ENCODE measurements around the gene ATP13A2.

ATP13A2 gene

GRCh38 chr1:17045634-17046333 is 34.1 kb upstream of the ATP13A2 start:
- Mint-ChIP-seq H3K27me3 (no peaks in the 10 kb centered on the region), H3K36me3 (peaks cover 7% of the 10 kb centered on the region), H3K4me1 (ENCODE audit: low read depth) (peaks cover 20% of the 10 kb centered on the region), H3K4me3 (peak overlapping the region; percentile 17), H3K9me3 (ENCODE audit: low read depth) (no peaks in the 10 kb centered on the region), H3K27ac (peak overlapping the region; percentile 76)

- H3K27ac Mint-ChIP-seq = no peak overlapping the region
- H3K36me3 Mint-ChIP-seq = peaks cover 7% of the 10 kb centered on the region
- no peaks in the 10 kb centered on the region for H3K9me3 Mint-ChIP-seq (ENCODE audit: low read depth)
- H3K4me1 Mint-ChIP-seq (ENCODE audit: low read depth) = peaks cover 18% of the 10 kb centered on the region
- H3K27me3 Mint-ChIP-seq = no peaks in the 10 kb centered on the region
- H3K4me3 Mint-ChIP-seq = no peak overlapping the region
Measured at GRCh38 chr1:17045150-17045549, 33.4 kb upstream of the ATP13A2 start.

- no peaks in the 10 kb centered on the region for H3K27me3 Mint-ChIP-seq
- H3K9me3 Mint-ChIP-seq (ENCODE audit: low read depth) = no peaks in the 10 kb centered on the region
- H3K27ac Mint-ChIP-seq = no peak overlapping the region
- H3K36me3 Mint-ChIP-seq = peaks cover 9% of the 10 kb centered on the region
- peaks cover 18% of the 10 kb centered on the region for H3K4me1 Mint-ChIP-seq (ENCODE audit: low read depth)
- no peak overlapping the region for H3K4me3 Mint-ChIP-seq
Measured at GRCh38 chr1:17043676-17044075, 31.9 kb upstream of the ATP13A2 start.

DNA sequence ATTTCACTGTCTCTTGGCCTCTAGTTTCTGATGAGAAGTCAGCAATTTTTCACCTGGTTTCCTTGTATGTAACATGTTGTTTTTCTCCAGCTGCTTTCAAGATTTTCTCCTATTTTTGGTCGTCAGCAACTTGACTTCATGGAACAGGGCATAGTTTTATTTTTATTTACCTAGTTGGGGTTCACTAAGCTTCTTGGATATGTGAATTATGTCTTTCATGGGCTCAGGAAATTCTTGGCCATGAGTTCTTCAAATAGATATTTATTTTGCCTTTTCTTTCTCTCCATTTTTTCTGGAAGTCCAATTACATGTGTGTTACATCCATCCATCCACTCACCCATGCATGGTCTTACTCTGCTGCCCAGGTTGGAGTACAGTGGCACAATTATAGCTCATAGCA is 28.4 kb upstream of the ATP13A2 start:
- Mint-ChIP-seq H3K27ac (no peak overlapping the region), H3K9me3 (ENCODE audit: low read depth) (no peaks in the 10 kb centered on the region), H3K4me1 (ENCODE audit: low read depth) (peaks cover 8% of the 10 kb centered on the region), H3K36me3 (peaks cover 9% of the 10 kb centered on the region), H3K27me3 (no peaks in the 10 kb centered on the region), H3K4me3 (no peak overlapping the region)

DNA sequence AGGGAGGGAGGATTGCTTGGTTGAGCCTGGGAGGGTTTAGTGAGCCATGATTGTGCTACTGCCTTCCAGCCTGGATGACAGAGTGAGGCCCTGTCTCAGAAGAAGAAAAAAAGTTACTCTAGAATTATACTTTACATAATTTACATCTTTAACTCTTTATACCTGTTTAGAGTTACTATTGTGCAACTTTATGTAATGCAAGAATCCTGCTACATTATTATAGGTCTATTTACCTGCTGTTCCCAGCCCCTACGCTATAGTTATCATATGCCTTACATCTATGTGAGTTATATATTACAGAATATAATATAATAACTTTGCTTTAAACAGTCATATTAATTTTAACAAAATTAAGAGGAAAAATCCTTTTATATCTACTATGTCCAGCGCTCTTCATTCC is 27.8 kb upstream of the ATP13A2 start:
- H3K4me3 Mint-ChIP-seq = no peak overlapping the region
- H3K9me3 Mint-ChIP-seq (ENCODE audit: low read depth) = no peaks in the 10 kb centered on the region
- H3K36me3 Mint-ChIP-seq = peaks cover 7% of the 10 kb centered on the region
- no peak overlapping the region for H3K27ac Mint-ChIP-seq
- peaks cover 6% of the 10 kb centered on the region for H3K4me1 Mint-ChIP-seq (ENCODE audit: low read depth)
- no peaks in the 10 kb centered on the region for H3K27me3 Mint-ChIP-seq

GRCh38 chr1:17033481-17033880 is 21.8 kb upstream of the ATP13A2 start:
- H3K4me3 Mint-ChIP-seq = no peak overlapping the region
- H3K36me3 Mint-ChIP-seq = peaks cover 2% of the 10 kb centered on the region
- no peaks in the 10 kb centered on the region for H3K27me3 Mint-ChIP-seq
- H3K4me1 Mint-ChIP-seq (ENCODE audit: low read depth) = peaks cover 7% of the 10 kb centered on the region
- H3K9me3 Mint-ChIP-seq (ENCODE audit: low read depth) = no peaks in the 10 kb centered on the region
- no peak overlapping the region for H3K27ac Mint-ChIP-seq

DNA sequence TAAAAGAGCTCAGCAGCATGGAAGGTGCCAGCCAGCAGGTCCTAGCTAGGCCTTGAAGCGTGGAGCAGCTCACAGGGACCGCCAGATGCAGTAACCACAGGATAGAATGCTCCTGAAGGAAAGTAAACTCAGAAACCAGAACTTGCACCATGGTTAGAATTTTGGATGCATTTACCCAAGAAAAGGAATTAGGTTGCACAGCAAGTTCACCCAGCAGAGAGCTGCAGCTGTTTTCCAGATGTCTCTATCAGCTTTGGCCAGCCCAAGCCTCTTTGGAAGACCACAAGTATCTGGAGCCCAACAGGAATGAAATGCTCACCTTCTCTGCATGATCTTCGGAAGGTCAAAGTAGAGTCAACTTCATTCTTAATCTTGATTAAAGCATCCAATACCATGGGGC is 21.0 kb upstream of the ATP13A2 start:
- no peak overlapping the region for H3K27ac Mint-ChIP-seq
- peaks cover 3% of the 10 kb centered on the region for H3K4me1 Mint-ChIP-seq (ENCODE audit: low read depth)
- no peaks in the 10 kb centered on the region for H3K9me3 Mint-ChIP-seq (ENCODE audit: low read depth)
- peaks cover 8% of the 10 kb centered on the region for H3K36me3 Mint-ChIP-seq
- no peaks in the 10 kb centered on the region for H3K27me3 Mint-ChIP-seq
- H3K4me3 Mint-ChIP-seq = no peak overlapping the region

GRCh38 chr1:17031436-17031835 is 19.7 kb upstream of the ATP13A2 start:
- H3K4me3 Mint-ChIP-seq = no peak overlapping the region
- H3K4me1 Mint-ChIP-seq (ENCODE audit: low read depth) = peaks cover 3% of the 10 kb centered on the region
- no peaks in the 10 kb centered on the region for H3K9me3 Mint-ChIP-seq (ENCODE audit: low read depth)
- H3K36me3 Mint-ChIP-seq = peaks cover 8% of the 10 kb centered on the region
- no peak overlapping the region for H3K27ac Mint-ChIP-seq
- H3K27me3 Mint-ChIP-seq = no peaks in the 10 kb centered on the region

DNA sequence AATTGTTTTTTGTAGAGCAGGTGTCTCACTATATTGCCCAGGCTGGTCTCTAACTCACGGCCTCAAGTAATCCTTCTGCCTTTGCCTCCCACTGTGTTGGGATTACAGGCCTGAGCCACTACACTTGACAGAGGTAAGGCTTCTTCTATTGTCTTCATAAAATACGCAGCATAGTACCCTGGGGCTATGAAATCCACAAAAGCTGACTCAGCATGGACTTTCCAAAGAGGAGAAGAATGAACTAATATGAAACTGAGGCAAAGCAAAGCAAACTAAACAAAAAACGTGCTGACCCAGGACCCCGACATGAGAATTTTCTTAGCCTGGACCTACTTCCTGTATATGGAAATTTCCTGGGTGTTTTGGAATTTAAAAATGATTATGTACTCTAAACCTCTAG is 18.5 kb upstream of the ATP13A2 start:
- no peaks in the 10 kb centered on the region for H3K9me3 Mint-ChIP-seq (ENCODE audit: low read depth)
- no peak overlapping the region for H3K4me3 Mint-ChIP-seq
- peaks cover 3% of the 10 kb centered on the region for H3K4me1 Mint-ChIP-seq (ENCODE audit: low read depth)
- peaks cover 8% of the 10 kb centered on the region for H3K36me3 Mint-ChIP-seq
- no peak overlapping the region for H3K27ac Mint-ChIP-seq
- H3K27me3 Mint-ChIP-seq = no peaks in the 10 kb centered on the region

- H3K9me3 Mint-ChIP-seq (ENCODE audit: low read depth) = no peaks in the 10 kb centered on the region
- no peak overlapping the region for H3K4me3 Mint-ChIP-seq
- no peak overlapping the region for H3K27ac Mint-ChIP-seq
- no peaks in the 10 kb centered on the region for H3K27me3 Mint-ChIP-seq
- H3K36me3 Mint-ChIP-seq = peaks cover 8% of the 10 kb centered on the region
- H3K4me1 Mint-ChIP-seq (ENCODE audit: low read depth) = peaks cover 2% of the 10 kb centered on the region
Measured at GRCh38 chr1:17028662-17029188, 17.0 kb upstream of the ATP13A2 start.

- Mint-ChIP-seq H3K4me3 (no peak overlapping the region), H3K4me1 (ENCODE audit: low read depth) (no peaks in the 10 kb centered on the region), H3K27ac (no peak overlapping the region), H3K9me3 (ENCODE audit: low read depth) (no peaks in the 10 kb centered on the region), H3K36me3 (peaks cover 8% of the 10 kb centered on the region), H3K27me3 (no peaks in the 10 kb centered on the region)
Measured at GRCh38 chr1:17027900-17028299, 16.2 kb upstream of the ATP13A2 start.

- H3K27ac Mint-ChIP-seq = no peak overlapping the region
- H3K4me3 Mint-ChIP-seq = no peak overlapping the region
- H3K27me3 Mint-ChIP-seq = no peaks in the 10 kb centered on the region
- no peaks in the 10 kb centered on the region for H3K9me3 Mint-ChIP-seq (ENCODE audit: low read depth)
- peaks cover 8% of the 10 kb centered on the region for H3K36me3 Mint-ChIP-seq
- no peaks in the 10 kb centered on the region for H3K4me1 Mint-ChIP-seq (ENCODE audit: low read depth)
Measured at GRCh38 chr1:17027403-17027802, 15.7 kb upstream of the ATP13A2 start.

DNA sequence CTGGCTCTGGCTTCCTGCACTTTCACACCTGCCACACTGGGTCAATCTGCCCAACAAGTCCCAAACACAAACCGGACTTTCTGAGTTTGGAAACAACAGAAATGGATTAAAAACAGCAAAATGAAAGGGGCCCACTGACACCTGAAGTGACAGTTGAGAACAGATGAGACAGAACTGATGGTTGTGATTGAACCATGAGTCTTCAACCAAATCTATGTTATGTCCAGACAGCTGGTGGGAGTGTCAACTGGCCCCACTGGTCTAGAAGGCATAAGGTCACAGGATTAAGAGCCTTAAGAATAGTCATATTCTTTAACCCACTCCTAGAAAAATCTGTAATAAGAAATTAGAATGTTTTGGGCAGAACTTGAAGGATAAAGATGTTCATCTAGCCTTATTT is 13.0 kb upstream of the ATP13A2 start:
- no peak overlapping the region for H3K27ac Mint-ChIP-seq
- H3K36me3 Mint-ChIP-seq = peaks cover 8% of the 10 kb centered on the region
- no peak overlapping the region for H3K4me3 Mint-ChIP-seq
- peaks cover 1% of the 10 kb centered on the region for H3K4me1 Mint-ChIP-seq (ENCODE audit: low read depth)
- H3K9me3 Mint-ChIP-seq (ENCODE audit: low read depth) = no peaks in the 10 kb centered on the region
- H3K27me3 Mint-ChIP-seq = no peaks in the 10 kb centered on the region

DNA sequence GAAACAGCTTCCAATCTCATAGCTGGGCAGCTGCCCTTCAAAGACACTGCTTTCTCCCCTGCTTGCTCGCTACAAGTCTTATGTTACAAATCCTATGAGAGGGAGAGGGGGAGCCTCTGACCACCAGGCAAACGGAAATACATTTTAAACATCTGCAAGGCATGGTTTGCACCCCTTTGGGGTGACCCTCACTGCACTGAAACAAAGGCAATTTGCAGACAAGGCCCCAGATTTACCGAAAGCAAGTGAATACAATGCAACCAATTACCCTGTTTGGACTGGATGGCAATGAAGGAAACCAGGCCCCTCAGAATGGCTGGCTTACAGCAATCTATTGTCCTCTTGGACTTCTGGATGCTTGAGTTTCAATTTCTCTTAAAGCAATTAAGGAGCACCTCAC is 11.8 kb upstream of the ATP13A2 start:
- H3K27me3 Mint-ChIP-seq = no peaks in the 10 kb centered on the region
- H3K27ac Mint-ChIP-seq = peak overlapping the region; percentile 30
- H3K9me3 Mint-ChIP-seq (ENCODE audit: low read depth) = no peaks in the 10 kb centered on the region
- peaks cover 1% of the 10 kb centered on the region for H3K4me1 Mint-ChIP-seq (ENCODE audit: low read depth)
- H3K36me3 Mint-ChIP-seq = peaks cover 8% of the 10 kb centered on the region
- H3K4me3 Mint-ChIP-seq = no peak overlapping the region

DNA sequence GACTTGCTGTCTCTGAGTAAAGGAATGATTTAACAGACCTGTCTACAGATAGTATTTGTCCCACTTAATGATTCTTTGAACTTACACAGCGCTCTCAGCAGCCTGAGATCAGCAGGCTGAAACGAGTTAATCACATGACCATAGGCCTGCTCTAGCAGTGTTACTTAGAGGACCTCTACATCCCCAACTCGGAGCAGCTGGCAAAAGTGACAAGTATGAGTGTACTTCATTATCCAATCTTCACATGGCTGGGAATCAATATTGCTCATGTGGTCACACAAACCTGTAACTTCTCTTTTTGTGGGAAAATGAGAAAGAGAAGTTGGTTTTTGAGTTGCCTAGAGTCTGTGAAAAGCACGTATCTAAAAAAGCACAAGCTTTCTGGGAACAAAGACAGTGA is 11.4 kb upstream of the ATP13A2 start:
- peak overlapping the region; percentile 22 for H3K27ac Mint-ChIP-seq
- peaks cover 4% of the 10 kb centered on the region for H3K36me3 Mint-ChIP-seq
- no peaks in the 10 kb centered on the region for H3K9me3 Mint-ChIP-seq (ENCODE audit: low read depth)
- H3K4me3 Mint-ChIP-seq = no peak overlapping the region
- no peaks in the 10 kb centered on the region for H3K27me3 Mint-ChIP-seq
- H3K4me1 Mint-ChIP-seq (ENCODE audit: low read depth) = peaks cover 1% of the 10 kb centered on the region

GRCh38 chr1:17021896-17022295 is 10.2 kb upstream of the ATP13A2 start:
- no peak overlapping the region for H3K27ac Mint-ChIP-seq

More at GRCh38 chr1:17021896-17022295, 10.2 kb upstream of the ATP13A2 start:
- Mint-ChIP-seq H3K9me3 (ENCODE audit: low read depth) (no peaks in the 10 kb centered on the region), H3K4me3 (no peak overlapping the region), H3K36me3 (no peaks in the 10 kb centered on the region), H3K4me1 (ENCODE audit: low read depth) (peaks cover 1% of the 10 kb centered on the region), H3K27me3 (no peaks in the 10 kb centered on the region)
